NCI-H226 (cell line): Measurements from ENCODE around the gene RELT.
A peak's percentile ranks its signal among the peaks of the same experiment; 100 is the strongest.
"Not testable (repeated sequence)": the region's sequence is repeated elsewhere in the genome, so short reads cannot be mapped to it uniquely, and the experiment has no call there.

Source experiments
- DNase-seq: peaks from one replicate; pipeline ENCODE4 v3.0.0-alpha.2; 2015

The RELT gene

DNA sequence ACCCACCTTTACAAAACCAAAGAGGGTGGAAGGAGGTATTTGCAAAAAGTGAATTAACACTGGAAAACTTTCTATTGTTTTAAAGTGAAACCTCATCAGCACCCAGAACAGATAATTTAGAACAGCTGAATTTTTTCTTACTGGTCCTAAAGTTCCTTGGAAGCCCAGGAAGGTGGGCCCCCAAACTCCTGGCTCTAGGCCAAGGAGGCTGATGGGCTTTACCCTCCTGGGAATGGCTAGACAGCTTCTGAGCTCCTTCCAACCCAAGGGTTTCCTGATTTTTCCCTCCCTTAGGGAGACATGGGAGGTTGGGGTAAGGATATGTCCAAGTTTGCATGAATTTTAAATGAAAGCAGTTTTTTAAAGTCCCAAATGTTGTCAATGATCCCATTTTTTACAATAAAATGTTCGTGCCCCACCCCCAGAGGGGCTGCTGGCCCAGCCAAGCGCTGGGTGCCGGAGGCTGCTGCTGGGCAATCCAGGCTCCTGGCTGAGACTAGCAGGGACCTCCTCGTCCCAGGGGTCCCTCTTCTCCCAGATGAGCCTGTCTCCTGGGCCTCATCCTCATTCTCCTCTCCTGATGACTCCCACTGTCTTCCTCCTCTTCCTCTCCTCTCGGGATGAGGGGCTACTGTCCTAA is 28.4 kb downstream of the RELT start:
- no peak for DNase-seq

DNA sequence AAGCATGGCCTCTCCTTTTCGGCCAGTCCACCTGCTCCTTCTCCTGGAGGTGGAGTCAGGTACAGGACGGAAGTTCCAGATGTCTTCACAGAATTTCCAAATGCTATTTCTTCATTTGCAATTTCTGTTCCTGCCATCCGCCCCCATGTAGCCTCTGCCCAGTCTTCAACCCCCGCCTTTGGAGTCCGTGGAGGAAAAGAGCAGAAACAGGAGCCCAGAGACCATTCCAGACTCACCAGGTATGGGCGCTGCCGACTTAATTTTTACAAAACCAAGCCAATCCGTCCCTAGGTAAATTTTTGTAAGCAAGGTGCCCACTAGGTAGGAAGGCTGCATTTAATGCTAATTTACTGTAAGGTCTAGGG is 28.9 kb downstream of the RELT start:
- DNase-seq: no peak

DNA sequence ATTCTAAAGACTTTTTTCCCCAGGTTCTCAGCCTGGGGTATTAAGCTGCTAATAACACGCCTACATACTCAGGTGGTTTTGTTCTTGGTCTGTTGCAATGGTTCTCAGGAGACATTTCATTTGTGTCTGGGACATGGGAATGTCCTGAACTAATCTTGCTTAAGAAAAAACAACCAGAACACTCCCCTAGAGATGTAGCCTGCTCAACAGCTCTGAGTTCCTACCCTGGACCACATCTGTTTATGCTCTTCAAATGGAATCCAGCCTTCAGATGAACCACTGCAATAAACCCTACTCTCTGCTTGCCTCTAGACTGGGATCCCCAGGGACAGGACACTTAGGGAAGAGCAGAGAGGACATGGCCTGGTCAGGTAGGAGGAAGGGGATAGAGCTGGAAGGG is 29.9 kb downstream of the RELT start:
- no peak for DNase-seq

DNA sequence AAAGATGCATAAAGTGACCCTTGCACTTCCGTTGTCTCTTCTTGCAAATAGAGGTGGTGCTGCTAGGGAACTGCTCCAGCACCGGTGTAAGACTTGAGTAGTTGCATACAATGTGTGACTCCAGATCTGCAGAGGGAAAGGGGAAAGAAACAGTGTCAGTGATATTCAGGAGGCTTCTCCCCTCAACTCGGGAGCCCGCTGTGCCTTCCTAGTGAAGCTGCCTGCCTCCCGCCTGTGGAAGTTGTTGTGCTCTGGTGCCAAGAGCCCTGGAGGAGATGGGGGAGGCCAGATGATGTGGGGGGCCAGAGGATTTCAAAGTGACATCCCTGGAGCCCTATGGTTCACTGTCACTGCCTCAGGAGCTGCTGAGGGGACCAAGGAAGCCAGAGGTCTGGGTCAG is 30.4 kb downstream of the RELT start:
- DNase-seq: no peak

DNA sequence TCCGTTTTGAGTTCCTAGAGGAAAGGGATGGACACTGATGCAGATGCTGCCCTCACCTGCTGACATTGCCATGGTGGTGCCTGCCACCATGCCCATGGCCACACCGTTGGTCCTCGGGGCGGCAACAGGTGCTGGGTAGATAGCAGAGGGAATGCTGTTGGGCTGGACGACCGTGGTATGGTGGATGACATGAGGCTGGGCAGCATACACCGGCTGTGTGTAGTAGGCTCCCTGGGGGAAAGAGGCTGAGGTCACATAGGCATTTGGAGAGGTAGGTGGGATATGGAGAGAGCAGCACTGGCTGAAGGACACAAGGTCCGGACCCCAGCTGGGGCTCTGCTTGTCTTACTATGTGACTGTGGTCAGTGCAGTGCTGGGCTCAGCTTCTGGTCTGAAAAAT is 33.2 kb downstream of the RELT start:
- DNase-seq: no peak

DNA sequence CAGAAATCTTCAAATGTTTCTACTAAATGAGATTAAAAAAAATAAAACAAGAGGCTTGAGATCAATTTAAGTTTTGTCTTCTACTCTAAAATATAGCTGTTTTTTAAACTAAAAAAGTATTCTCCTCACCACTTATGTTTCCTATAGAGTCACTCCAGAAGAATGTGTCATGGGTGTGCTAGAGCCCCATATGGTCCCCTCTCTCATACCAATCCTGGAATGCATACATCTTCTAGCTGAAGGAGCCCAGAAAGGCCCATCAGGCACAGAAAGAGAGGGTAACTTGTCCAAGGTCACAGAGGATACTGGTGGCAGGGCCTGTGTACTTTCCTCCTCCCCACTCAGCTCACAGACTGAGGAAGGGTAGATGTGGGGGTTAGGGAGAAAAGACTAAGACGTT is 34.4 kb downstream of the RELT start:
- no peak for DNase-seq

DNA sequence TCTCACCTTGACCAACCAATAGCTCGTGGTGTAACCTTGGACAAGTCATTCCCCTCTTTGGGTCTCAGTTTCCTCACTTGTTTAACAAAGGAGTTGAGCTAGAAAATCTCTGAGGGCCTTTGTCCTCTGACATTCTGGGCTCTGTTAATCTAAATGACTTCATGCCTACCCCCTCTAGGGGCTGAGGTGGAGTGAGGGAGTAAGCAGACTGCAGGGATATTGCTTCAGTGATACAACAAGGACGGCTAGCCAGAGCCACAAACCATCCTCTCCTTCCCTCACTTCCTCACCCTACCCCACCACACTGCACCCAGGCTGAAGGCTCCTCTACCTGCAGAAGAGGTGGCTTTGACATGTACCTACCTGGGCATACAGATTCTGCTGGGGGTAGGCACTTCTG is 34.8 kb downstream of the RELT start:
- no peak for DNase-seq

DNA sequence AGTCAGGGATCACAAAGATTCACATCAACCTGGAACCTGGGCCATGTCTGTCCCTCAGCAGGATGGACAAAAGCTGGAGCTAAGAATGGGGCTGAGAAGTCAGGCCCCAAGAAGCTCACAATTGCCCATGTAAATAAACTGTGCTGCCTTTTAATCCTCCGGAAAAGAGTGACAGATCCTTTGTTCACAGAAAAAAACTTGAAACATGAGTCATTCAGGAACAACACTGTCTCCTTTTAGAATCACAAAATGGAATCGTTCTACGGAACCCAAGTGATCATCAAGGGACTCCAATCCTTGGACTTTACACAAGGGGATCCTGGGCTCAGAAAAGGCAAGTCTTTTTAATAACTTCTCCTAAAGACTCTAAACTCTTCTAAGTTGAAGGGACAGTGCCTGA is 36.1 kb downstream of the RELT start:
- DNase-seq: no peak

DNA sequence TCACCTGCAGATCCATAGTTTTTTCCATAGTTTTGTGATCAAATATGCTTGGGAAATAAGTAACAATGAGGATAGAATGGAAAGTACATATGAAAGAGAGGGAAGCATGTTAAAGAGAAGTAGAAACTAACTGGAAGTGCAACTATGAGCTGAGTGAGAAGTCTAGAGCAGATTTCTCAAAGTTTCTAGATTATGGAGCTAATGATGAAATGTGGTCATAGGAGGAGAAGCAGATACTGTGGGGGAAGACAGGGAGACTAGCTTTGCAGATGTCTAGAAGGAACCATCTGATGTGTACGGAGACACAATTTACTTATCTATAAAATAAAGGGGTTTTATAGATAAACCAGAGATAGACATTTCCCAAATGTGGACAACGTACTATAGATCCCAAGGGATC is 37.1 kb downstream of the RELT start:
- DNase-seq: no peak

DNA sequence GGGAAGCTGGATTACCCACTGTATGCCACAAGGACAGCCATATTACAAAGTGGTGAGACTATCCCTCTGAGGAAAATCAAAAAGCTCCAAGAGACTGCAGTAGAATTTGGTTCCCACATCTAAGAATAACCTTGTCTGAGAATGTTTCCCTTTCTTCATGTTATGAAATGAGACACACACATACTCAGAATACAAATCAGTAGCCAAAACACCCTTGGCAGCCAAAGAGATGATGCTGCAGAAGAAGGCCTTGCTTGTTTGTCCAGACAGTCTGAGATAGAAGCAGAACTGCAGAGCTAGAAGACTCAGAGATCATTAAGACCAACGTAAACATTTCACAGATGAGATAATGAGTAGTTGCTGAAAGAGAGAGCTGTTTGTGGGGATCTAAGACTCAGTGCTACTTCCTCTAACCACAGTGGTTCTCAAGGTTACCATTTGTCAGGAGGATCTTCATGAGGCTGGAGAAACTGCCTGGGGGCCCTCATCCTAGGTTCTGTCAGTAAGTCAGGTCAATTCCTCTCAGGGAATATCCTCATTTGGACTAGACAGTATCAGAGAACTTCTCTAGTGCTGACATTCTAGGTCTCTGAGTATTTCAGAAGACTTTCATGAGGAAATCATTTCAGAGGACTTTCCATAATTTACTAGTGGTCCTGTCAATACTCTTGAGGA is 38.9 kb downstream of the RELT start:
- no peak for DNase-seq

DNA sequence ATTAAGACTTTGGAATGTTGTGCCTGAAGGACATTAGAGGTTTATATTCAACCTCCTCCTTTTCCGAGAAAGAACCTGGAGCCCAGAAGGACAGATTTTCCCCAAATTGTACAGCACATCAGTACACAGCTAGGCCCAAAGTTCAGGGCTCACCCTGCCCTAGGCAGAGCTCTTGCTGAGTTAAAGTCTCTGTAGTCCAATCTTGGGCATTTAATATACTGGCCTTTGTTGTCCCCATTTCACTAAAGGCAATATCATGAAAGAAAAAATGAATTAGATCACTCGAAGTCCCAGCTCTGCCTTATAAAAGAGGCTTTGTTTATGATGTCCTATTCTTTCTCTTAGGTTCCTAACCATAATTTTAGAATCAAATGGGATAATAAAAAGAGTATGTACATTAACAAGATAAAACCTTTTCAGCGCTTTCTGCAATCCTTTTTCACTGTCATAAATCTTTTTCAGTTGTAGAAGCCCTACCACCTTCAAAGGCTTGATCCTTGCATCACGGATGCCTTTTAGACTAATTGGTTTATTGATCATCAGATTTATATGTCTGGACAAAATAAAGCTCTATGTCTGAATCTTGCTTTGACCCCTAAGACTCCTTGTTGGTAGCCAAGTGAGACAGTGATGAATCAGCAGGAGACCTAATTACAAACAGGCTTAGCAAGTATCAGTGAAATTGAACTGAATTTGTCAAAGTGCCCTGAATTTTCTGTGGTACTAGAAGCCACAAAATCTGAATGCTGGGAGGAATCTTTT is 39.8 kb downstream of the RELT start:
- no peak for DNase-seq

DNA sequence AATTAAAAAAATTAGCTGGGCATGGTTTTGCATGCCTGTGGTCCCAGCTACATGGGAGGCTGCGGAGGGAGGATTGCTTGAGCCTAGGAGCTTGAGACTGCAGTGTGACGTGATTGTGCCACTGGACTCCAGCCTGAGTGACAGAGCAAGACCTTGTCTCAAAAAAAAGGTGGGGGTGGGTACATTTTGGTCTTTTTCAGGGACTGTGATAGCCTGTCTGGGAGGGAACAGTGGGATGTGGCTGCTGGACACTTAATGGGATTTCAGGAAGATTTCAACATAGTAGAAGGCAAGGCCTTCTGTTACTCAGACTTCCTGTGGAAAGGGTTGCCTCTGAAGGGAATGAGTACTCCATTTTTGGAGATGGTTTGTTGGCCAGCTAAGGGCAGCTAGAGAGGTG is 40.6 kb downstream of the RELT start:
- peak; percentile 11 for DNase-seq

DNA sequence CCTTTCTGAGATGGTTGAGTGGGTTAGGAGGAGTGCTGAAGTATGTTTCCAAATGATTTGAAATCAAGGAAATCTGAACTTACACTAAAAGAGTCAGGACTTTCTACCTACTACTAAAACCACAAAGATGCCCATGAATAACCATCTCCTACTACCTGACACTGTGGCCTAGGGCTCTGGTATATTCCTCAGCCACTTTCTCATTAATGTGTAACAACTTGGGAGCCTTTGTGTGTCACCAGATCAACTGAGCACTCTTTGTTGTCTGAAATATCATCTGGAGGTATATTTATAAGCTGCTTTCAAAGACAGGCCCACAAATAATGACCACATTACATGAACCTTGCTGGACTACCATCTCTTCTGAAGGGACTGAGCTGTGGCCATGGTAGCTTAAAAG is 43.9 kb downstream of the RELT start:
- no peak for DNase-seq

DNA sequence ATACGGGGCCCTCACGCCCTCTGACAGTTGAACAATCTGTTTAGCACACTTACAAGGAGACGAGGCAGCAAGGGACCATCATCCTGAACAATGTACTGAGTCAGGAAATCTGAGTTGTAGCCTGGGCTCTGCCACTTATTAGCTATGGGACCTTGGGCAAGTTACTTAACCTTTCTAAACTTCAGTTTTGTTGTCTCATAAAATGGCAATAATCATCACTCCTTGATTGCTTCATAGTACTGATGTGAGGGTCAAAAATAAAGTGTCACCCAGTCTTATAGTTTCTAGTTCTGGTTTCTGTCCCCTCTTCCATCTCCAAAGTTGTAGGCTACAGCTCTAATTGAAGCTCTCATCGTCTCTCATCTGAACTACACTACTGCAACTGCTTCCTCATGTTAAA is 46.7 kb downstream of the RELT start:
- no peak for DNase-seq

DNA sequence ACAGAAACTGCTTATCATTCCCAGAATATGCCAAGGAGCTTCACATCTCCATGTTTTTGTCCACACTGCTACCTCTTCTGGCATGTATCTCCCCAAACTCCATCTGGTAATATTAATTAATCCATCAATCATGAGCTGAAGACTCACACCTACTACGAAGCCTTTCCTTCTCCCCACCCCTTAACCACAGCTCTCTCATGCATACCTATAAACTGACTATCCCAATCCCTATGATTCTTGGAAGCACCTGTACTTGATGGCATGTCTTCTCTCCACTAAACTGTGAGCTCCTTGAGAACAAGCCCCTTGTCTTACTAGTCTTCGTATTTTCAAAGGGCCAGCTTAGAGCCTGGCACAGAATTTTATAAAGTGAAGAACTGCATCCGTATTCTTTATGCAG is 47.3 kb downstream of the RELT start:
- no peak for DNase-seq

DNA sequence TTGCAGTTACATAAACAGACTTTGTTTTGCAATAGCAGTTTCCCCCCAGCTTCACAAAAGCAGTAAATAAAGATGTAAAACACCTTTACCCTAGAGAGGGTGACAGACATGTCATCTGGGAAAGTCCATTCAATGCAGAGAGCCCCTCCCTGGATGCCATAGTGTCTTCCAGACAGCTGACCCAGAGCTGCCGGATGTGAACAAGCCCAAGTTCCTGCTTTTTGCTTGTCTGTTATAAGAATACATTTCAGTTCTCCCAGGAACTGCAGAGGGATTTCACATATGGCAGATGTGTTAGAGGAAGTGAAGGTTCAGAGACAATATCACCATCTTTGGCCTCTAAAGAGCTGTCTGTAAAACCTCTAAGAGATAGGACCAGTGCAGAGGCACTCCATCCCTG is 48.9 kb downstream of the RELT start:
- DNase-seq: no peak

DNA sequence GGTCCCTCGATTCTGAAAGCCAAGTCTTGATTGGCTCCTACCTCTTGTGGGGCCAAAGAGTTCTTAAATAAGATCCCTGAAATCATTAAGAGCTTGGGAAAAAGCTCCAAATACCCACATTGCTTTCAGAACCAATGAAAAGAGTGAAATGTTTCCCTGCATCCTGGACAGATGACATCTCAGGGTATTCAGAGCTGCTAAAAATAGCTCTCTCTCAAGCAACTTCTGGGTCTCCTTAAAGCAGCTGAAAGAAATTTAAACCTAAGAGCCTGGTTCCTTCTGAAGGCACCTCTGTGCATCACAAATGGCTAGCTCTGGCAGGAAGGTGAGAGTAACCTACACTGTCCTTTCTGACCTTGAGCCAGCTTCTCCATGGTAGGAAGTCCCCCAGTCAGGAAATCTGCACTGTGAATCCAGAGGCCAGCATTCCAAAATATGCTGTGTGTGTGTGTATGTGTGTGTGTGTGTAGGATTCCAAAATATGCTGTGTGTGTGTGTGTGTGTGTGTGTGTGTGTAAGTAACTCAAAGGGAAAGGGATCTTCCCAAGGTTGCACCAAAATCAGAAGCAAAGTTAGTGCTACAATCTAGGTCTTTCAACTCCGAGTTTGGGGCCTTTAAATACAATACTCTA is 50.1 kb downstream of the RELT start:
- no peak for DNase-seq

DNA sequence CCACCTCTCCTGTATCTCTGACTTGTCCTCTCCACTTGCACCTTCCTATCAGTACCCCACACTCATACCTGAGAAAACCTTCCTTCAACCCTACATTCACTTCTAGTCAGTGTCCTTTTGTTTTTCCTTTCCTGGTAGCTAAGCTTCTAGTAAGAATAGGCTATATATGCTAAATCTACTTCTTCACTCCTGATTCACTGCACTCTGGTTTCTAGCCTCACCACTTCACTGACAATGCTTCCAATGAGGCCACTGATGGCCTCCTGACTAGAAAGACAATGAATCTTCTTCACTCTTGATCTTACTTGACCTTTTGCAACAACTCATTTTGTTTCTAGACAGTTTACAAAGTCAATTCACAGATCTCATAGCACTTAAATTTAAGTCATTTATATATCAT is 52.0 kb downstream of the RELT start:
- DNase-seq: no peak

DNA sequence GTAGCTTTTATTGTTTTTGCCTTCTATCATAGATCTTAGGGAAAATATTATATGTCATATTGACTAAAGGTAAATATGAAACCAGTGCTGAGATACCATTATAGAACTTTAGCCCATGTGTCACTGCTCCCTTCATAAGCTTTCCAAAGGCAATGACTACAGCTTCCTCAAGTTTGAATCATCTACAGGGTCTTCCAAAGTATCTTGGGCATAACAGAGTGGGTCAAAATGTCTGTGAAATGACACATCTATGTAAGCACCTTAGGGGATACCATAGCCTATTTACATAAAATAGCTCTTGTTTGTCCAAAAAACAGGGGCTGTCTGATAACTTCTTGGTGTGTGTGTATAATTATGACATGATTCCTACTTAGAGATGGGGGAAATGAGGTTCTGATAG is 52.5 kb downstream of the RELT start:
- no peak for DNase-seq

DNA sequence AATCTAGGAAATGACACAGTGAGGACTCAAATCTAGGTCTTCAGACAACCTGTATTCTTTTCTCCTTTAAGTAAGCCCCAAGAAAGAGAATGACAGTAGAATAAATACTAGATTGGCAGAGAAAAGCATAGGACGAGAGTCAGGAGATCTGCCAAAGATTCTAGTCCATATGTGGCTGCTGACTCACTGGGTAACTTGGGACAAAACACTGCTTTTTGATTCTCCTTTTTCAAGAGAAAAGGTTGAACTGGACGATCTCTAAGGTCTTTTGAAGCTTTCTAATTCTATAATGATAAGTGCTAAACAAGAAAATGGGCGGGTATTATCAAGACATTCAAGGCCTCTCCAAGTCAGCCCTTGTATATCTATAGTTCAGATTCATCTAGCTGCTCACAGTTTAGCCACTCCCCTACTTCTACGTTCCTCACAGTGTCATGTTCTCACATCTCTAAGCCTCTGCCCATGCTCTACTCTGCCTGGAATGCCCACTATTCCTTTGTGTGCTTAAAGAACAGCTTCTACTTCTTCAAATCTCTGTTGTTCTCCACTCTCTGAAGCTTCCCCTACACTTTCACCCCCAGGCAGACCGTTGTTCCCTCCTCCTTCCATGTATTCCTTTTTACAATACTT is 53.0 kb downstream of the RELT start:
- no peak for DNase-seq

DNA sequence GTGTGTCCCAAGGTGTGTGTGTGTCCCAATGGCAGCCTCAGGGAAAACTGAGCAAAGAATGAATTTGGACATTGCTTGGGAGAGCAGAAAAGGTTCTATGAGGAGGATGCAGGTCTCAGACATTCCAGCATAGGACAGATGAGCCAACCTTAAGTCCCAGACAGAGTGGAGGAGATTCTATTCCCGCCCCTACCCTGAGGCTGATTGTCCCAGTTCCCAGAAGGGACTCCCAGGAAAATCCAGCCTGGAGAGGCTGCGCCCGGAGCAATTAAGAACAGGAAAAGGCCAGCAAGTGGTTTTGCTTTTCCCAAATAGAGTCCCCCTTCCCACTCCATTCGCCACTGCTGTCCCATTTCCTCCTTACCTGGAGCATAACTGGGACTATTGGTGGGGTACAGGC is 54.1 kb downstream of the RELT start:
- DNase-seq: no peak

DNA sequence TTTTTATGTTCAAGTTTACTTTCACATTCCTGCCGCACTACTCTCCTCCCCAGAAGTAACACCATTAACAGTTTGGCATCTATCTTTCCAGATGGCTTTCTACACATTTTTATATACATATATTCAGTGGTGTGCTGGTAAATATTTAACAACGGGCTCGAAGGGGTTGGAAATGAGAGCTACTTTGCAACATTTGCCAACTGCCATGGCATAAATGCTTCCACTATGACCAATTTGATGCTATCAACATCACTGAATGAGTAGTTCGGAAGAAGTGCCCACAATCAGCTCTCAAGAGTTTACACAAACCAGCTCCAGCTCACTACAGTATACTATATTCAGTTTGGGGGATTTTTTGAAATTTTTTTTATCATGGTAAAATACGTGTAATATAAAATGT is 55.2 kb downstream of the RELT start:
- DNase-seq: no peak

DNA sequence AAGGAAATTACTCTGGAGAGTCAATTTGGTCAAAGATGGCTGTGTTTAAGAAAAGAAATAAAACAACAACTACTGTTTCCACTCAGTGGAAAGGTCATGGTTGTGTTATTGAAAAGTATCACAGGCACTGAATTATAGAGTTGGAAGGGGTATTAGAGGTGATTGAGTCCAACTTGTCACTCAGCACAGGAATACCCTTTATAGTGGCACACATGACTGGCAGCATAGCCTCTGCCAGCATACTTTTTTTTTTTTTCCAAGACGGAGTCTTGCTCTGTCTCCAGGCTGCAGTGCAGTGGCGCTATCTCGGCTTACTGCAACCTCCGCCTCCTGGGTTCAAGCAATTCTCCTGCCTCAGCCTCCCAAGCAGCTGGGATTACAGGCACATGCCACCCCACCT is 60.7 kb downstream of the RELT start:
- not testable (repeated sequence) for DNase-seq
